ENCODE measurements around the gene LMTK2. TPM values are rescaled to one million over a fixed set of nuclear protein-coding genes. Genes with fewer than 3 reads are reported as not detected.

LMTK2 gene
- total and polyA plus RNA-seq, 2 experiments from 2014 or later, result 6.7 to 23.8 TPM

DNA sequence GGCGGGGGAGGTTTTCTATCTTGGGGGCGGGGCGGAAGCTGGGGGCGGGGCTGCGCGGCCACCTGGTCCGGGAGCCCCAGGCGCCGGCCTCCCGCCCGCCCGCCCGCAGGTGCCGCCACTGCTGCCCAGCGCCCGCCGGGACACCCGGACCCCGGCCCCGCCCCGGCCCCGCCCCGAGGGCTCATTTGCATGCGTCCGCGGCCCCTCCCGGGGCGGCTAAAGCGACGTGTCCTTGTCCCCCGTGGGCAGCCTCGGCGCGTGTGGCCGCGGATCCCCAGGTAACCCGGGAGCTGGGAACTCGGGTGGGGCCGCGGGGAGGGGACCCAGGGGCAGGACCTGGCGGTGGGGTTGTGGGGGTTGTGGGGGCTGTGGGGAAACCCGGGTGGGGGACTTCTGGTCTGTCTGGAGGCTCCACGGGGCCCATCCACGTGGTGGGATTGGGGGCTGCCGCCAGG is 104.6 kb downstream of the LMTK2 start, which contains the start of gene BHLHA15:
BHLHA15 (plus strand) TSS at position 219 of the 455 bp plus-strand sequence. CDS start 871 bp downstream, outside the sequence.
- peaks cover 5% of the 10 kb centered on the region for H3K27me3 ChIP-seq
- TF ChIP-seq, protein P1, sequence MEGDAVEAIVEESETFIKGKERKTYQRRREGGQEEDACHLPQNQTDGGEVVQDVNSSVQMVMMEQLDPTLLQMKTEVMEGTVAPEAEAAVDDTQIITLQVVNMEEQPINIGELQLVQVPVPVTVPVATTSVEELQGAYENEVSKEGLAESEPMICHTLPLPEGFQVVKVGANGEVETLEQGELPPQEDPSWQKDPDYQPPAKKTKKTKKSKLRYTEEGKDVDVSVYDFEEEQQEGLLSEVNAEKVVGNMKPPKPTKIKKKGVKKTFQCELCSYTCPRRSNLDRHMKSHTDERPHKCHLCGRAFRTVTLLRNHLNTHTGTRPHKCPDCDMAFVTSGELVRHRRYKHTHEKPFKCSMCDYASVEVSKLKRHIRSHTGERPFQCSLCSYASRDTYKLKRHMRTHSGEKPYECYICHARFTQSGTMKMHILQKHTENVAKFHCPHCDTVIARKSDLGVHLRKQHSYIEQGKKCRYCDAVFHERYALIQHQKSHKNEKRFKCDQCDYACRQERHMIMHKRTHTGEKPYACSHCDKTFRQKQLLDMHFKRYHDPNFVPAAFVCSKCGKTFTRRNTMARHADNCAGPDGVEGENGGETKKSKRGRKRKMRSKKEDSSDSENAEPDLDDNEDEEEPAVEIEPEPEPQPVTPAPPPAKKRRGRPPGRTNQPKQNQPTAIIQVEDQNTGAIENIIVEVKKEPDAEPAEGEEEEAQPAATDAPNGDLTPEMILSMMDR (IDR thresholded peaks at IDR 0.05; ENCODE audit: low read depth, low read length), result no peak
- H3K4me1 ChIP-seq (ENCODE audit: low read depth), result no peaks in the 10 kb centered on the region
- H3K27ac ChIP-seq, result no peak within 1 kb of the TSS
- peaks cover 5% of the 10 kb centered on the region for H3K36me3 ChIP-seq
- peak within 1 kb of the TSS; percentile 32 for H3K4me3 ChIP-seq
- no peaks in the 10 kb centered on the region for H3K9me3 ChIP-seq (ENCODE audit: low read depth)
- peak in 1 of 2 donors; percentile 41 for DNase-seq (ENCODE audit: low read depth in 1 of 2, low spot score in 1 of 2)

DNA sequence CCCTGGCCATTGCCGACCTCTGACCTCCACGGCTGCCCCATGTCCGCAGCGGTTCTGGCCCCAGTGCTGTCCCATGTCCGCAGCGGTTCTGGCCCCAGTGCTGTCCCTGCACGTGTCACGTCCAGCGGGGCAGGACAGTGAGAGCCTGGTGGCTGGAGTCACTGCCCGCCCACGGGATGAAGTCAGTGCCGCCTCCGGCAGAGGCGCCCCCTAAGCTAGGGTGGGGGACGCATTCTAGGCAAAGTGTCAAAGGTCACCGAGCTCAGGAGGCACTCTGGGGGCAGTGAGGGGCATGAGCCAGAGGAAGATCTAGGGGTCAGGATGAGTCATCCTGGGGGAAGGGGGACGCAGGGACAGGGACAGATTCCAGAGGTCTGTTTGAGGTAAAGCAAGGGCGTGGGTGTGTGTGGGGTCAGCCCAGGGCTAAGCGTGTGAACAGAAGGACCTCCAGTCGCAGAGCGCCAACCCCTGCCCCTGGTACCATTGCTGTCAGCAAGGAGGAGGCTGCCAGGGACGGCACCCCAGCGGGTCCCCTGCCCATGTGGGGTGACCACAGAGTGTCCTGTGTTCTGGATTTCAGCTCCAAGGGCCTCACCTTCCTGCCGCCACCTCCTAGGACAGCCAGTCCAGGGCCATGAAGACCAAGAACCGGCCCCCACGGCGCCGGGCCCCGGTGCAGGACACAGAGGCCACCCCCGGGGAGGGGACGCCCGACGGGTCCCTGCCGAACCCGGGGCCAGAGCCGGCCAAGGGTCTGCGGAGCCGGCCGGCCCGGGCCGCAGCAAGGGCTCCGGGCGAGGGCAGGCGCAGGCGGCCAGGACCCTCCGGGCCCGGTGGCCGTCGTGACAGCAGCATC is 105.2 kb downstream of the LMTK2 start:
- H3K4me1 ChIP-seq (ENCODE audit: low read depth), result no peaks in the 10 kb centered on the region
- TF ChIP-seq, protein P1 (IDR thresholded peaks at IDR 0.05; ENCODE audit: low read depth, low read length), result no peak

DNA sequence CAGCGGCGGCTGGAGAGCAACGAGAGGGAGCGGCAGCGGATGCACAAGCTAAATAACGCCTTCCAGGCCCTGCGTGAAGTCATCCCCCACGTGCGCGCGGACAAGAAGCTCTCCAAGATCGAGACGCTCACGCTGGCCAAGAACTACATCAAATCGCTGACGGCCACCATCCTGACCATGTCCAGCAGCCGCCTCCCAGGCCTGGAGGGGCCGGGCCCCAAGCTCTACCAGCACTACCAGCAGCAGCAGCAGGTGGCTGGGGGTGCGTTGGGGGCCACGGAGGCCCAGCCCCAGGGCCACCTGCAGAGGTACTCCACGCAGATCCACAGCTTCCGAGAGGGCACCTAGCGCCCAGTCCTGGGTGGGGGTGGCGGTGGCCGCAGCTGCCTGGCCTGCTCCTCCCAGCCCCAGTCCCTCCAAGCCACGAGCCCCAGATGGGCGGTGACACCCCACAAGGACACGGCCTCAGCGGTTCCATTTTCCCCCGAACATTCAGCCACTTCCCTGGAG is 105.9 kb downstream of the LMTK2 start:
- peaks cover 5% of the 10 kb centered on the region for H3K27me3 ChIP-seq
- H3K9me3 ChIP-seq (ENCODE audit: low read depth), result no peaks in the 10 kb centered on the region
- no peaks in the 10 kb centered on the region for H3K36me3 ChIP-seq
- no peak for DNase-seq (ENCODE audit: low read depth in 1 of 2, low spot score in 1 of 2)
- H3K4me1 ChIP-seq (ENCODE audit: low read depth), result no peaks in the 10 kb centered on the region
- TF ChIP-seq, protein P1 (IDR thresholded peaks at IDR 0.05; ENCODE audit: low read depth, low read length), result no peak
- H3K27ac ChIP-seq, result no peak overlapping the region
- no peak overlapping the region for H3K4me3 ChIP-seq

More for the DNA sequence above, 105.2 kb downstream of the LMTK2 start:
- Histone ChIP-seq H3K27me3 (peaks cover 5% of the 10 kb centered on the region), H3K27ac (no peak overlapping the region), H3K4me3 (peak overlapping the region; percentile 32), H3K36me3 (peaks cover under 1% of the 10 kb centered on the region), H3K9me3 (ENCODE audit: low read depth) (no peaks in the 10 kb centered on the region)
- DNase-seq (ENCODE audit: low read depth in 1 of 2, low spot score in 1 of 2), result no peak

DNA sequence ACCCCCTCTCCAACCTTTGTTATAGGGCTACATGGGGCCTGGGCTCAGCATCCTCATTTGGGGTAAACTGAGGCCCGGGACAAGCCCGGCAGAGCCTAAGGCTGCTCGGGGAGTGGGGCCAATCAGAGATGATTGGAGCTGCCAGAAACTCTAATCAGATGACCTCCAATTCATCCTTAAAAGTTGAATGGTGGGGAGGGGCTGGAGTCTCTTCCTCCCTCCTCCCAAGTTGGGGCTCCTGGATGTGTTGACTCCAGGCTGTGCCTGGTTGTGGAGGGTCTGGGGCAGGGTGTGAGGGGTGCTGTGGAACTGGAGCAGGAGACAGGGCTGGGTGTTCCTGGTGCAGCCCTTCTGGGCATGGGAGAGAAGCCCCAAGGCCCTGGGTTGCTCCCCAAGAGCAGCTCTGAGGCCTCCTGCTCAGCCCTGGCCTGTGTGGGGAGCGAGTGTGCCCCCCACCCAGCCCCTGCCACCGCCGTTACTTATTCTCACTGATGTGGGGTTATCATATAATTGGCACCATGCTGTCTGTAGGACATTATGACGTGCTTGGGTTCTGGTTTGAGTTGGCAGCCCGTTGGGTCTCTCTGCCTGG is 106.7 kb downstream of the LMTK2 start:
- no peak overlapping the region for H3K4me3 ChIP-seq
- TF ChIP-seq, protein P1 (IDR thresholded peaks at IDR 0.05; ENCODE audit: low read depth, low read length), result no peak
- DNase-seq (ENCODE audit: low read depth in 1 of 2, low spot score in 1 of 2), result no peak
- peaks cover 5% of the 10 kb centered on the region for H3K27me3 ChIP-seq
- no peaks in the 10 kb centered on the region for H3K36me3 ChIP-seq
- no peaks in the 10 kb centered on the region for H3K4me1 ChIP-seq (ENCODE audit: low read depth)
- H3K27ac ChIP-seq, result no peak overlapping the region
- H3K9me3 ChIP-seq (ENCODE audit: low read depth), result no peaks in the 10 kb centered on the region

DNA sequence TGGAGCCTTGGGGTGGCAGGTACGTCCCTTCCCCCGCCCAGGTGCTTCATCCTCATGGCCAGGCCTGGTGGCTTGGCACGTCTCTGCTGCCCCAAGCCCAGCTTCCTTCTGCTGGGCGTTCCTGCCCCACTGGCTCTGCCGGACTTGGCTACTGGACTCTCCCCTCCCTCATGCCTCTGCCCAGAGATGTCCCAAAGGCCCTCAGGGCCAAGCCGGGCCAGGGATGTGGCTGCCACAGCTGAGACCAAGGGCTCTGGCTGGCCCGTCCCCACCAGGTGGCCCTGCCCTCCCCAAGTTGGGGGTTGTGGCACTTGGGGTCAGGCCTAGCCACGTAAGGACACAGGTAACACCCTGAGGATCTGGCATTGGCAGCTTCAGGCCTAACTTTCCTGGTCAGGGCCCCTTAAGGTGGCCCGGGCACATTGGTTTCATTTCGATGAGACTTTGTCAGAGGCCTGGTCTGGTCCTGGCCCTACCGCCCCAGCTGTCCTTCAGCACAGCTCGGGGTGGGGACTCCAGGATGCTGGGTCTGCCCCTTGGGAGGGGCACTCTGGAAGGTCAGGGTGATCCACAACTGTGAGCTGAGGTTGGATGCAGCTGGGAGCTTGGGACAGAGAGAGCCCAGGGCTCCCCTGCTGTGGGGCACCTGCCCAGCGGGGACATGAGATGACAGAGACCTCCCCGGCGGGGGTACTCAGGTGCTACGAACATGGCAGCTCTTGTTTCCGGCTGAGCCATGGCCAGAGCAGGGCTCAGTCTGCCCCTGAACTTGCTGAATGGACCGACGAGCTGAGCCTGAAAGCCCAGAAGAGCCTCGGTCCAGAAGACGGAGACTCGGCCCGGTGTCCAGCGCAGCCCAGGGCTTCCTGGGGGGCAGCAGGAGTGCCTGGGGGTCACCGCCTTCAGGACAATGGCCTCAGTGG is 107.5 kb downstream of the LMTK2 start:
- TF ChIP-seq, protein P1 (IDR thresholded peaks at IDR 0.05; ENCODE audit: low read depth, low read length), result no peak
- DNase-seq (ENCODE audit: low read depth in 1 of 2, low spot score in 1 of 2), result no peak
- no peaks in the 10 kb centered on the region for H3K36me3 ChIP-seq
- no peak overlapping the region for H3K27ac ChIP-seq
- no peak overlapping the region for H3K4me3 ChIP-seq
- no peaks in the 10 kb centered on the region for H3K9me3 ChIP-seq (ENCODE audit: low read depth)
- no peaks in the 10 kb centered on the region for H3K4me1 ChIP-seq (ENCODE audit: low read depth)
- H3K27me3 ChIP-seq, result peaks cover 5% of the 10 kb centered on the region

All from cardiac muscle cell (in vitro differentiated cells and primary cell).